HCT116 (cell line): ENCODE data around the gene RPS25. TPM values are rescaled to one million over a fixed set of nuclear protein-coding genes. Genes with fewer than 3 reads are reported as not detected.

Source experiments
- ATAC-seq: fragments of 200-7000 bp; cut with Tn5 transposase; 2 replicates; pipeline ENCODE4 v1.9.1; 2020; ENCODE audit warnings: mild to moderate bottlenecking, moderate library complexity
- BruUV-seq: library from RNA; stranded (reverse); fragments of 400-500 nt; replicated peaks from 2 replicates; lab custom pipeline; 2021; lab: Mats Ljungman, UMichigan
- CTCF ChIA-PET: fragments of 300-600 bp; sonication (Branson Sonifier 250); formaldehyde crosslinking; loops from one replicate; lab custom pipeline; 2021; ENCODE audit warnings: antibody characterized with exemption; lab: Charles Lee
- POLR2A ChIA-PET: fragments of 300-600, 350-600 bp; sonication (Branson Sonifier 250); formaldehyde crosslinking; loops from one replicate; lab custom pipeline; 2021; ENCODE audit warnings: antibody characterized with exemption; lab: Charles Lee
- RAD21 ChIA-PET, 2 experiments: fragments of 300-600 bp; sonication (Branson Sonifier 250); formaldehyde crosslinking; loops; one replicate each; lab custom pipeline; 2023; ENCODE audit warnings: low total read pairs in 2 of 2; ENCODE audit not compliant: uncharacterized antibody in 2 of 2, unreplicated experiment in 2 of 2, low non-redundant PET in 1 of 2; lab: Charles Lee
- DNase-seq: peaks from one replicate; pipeline ENCODE4 v3.0.0-alpha.2; 2010; ENCODE audit warnings: low read depth, low spot score
- H2AFZ ChIP-seq: fragments of 200-600 bp; shearing (Covaris generic), sonication (generic); 2 replicates; pipeline ENCODE4 v1.6.1; 2017; ENCODE audit warnings: low read depth, mixed run types, mixed read lengths, antibody characterized with exemption, low read length; ENCODE audit not compliant: poor library complexity, severe bottlenecking
- H3K27ac ChIP-seq: 2 replicates; pipeline ENCODE4 v1.5.1; 2012; ENCODE audit warnings: low read depth, low read length
- H3K27me3 ChIP-seq: fragments of 200-600 bp; sonication (generic); 2 replicates; pipeline ENCODE4 v1.6.1; 2016; ENCODE audit warnings: mixed run types, low read length, mixed read lengths; ENCODE audit not compliant: insufficient read depth
- H3K36me3 ChIP-seq, 2 experiments: fragments of 200-500 bp in 1 of 2; fragments of 200-600 bp in 1 of 2; sonication (Bioruptor generic) in 1 of 2; sonication (generic) in 1 of 2; 2 replicates each; pipeline versions ENCODE4 v1.5.1 to v1.6.1; 2014 to 2016; ENCODE audit warnings: low read length in 2 of 2, inconsistent platforms in 1 of 2, mixed read lengths in 1 of 2, mixed run types in 1 of 2; ENCODE audit not compliant: insufficient read depth in 2 of 2, control insufficient read depth in 1 of 2
- H3K4me1 ChIP-seq, 2 experiments: fragments of 200-600 bp in 1 of 2; sonication (generic) in 1 of 2; 2 replicates each; pipeline versions ENCODE4 v1.5.1 to v1.6.1; 2012 to 2017; ENCODE audit warnings: low read length in 2 of 2, inconsistent platforms in 1 of 2, mild to moderate bottlenecking in 1 of 2, mixed read lengths in 1 of 2, mixed run types in 1 of 2, moderate library complexity in 1 of 2; ENCODE audit not compliant: insufficient read depth in 2 of 2, control insufficient read depth in 1 of 2
- H3K4me2 ChIP-seq: fragments of 200-600 bp; sonication (generic); 2 replicates; pipeline ENCODE4 v1.6.1; 2017; ENCODE audit warnings: mixed run types, low read length, mixed read lengths
- H3K4me3 ChIP-seq, 2 experiments: fragments of 200-600 bp in 1 of 2; sonication (generic) in 1 of 2; replicated peaks in 1 of 2; 2 replicates each; pipeline ENCODE4 v1.5.1; 2011 to 2016; ENCODE audit warnings: low read length in 2 of 2, control low read depth in 1 of 2, low read depth in 1 of 2, mild to moderate bottlenecking in 1 of 2, mixed read lengths in 1 of 2, mixed run types in 1 of 2
- H3K79me2 ChIP-seq: fragments of 200-600 bp; sonication (generic); 2 replicates; pipeline ENCODE4 v1.6.1; 2017; ENCODE audit warnings: mild to moderate bottlenecking, mixed run types, low read length, moderate library complexity, mixed read lengths; ENCODE audit not compliant: insufficient read depth
- H3K9ac ChIP-seq: fragments of 200-600 bp; sonication (generic); 2 replicates; pipeline ENCODE4 v1.6.1; 2016; ENCODE audit warnings: low read length, mixed read lengths
- H3K9me2 ChIP-seq: fragments of 200-600 bp; sonication (generic), shearing (Covaris generic); 2 replicates; pipeline ENCODE4 v1.6.1; 2017; ENCODE audit warnings: mixed run types, mild to moderate bottlenecking, moderate library complexity; ENCODE audit not compliant: insufficient read depth
- H3K9me3 ChIP-seq, 2 experiments: fragments of 200-500 bp in 1 of 2; fragments of 200-600 bp in 1 of 2; sonication (Bioruptor generic) in 1 of 2; sonication (generic) in 1 of 2; 2 replicates each; pipeline ENCODE4 v1.6.1; 2014 to 2017; ENCODE audit warnings: low read length in 2 of 2, mixed read lengths in 2 of 2, inconsistent platforms in 1 of 2, low read depth in 1 of 2, mild to moderate bottlenecking in 1 of 2, mixed run types in 1 of 2, moderate library complexity in 1 of 2; ENCODE audit not compliant: control insufficient read depth in 1 of 2, insufficient read depth in 1 of 2
- H4K20me1 ChIP-seq: fragments of 200-600 bp; sonication (generic), shearing (Covaris generic); 2 replicates; pipeline ENCODE4 v1.6.1; 2017; ENCODE audit warnings: mixed run types, mild to moderate bottlenecking, moderate library complexity; ENCODE audit not compliant: insufficient read depth
- ATF3 ChIP-seq: IDR thresholded peaks from 2 replicates; pipeline ENCODE4 v1.6.1; 2012
- CBX3 ChIP-seq: IDR thresholded peaks from 2 replicates; pipeline ENCODE4 v1.6.1; 2012; ENCODE audit warnings: low read depth
- ELF1 ChIP-seq: IDR thresholded peaks from 2 replicates; pipeline ENCODE4 v1.6.1; 2012; ENCODE audit warnings: low read depth, borderline replicate concordance
- EZH2 ChIP-seq: fragments of 200-600 bp; sonication (generic); IDR thresholded peaks from 2 replicates; pipeline ENCODE4 v1.6.1; 2017; ENCODE audit warnings: antibody characterized with exemption, mixed run types
- POLR2A ChIP-seq: IDR thresholded peaks from 2 replicates; pipeline ENCODE4 v1.7.0; 2011; ENCODE audit warnings: borderline replicate concordance; ENCODE audit not compliant: insufficient read depth, insufficient read length; ENCODE audit errors: extremely low read depth
- POLR2AphosphoS5 ChIP-seq: IDR thresholded peaks from 2 replicates; pipeline ENCODE4 v1.6.1; 2011; ENCODE audit warnings: mild to moderate bottlenecking, low read depth, low read length, moderate library complexity
- ZBTB33 ChIP-seq: IDR thresholded peaks from 2 replicates; pipeline ENCODE4 v1.6.1; 2011; ENCODE audit warnings: mild to moderate bottlenecking, low read length, moderate library complexity; ENCODE audit not compliant: insufficient replicate concordance; ENCODE audit errors: extremely low read depth
- ZNF274 ChIP-seq: fragments of 200-500 bp; sonication (Bioruptor generic); IDR thresholded peaks from 2 replicates; pipeline ENCODE4 v1.6.1; 2014; ENCODE audit warnings: mild to moderate bottlenecking, low read depth, low read length, inconsistent platforms
- intact Hi-C: fragments of 100-400 bp; cut with micrococcal nuclease; formaldehyde crosslinking; loops from 2 replicates; pipeline ENCODE4 v1.10.0; 2022
- total RNA-seq: library from RNA; stranded (reverse); gene quantifications from one replicate; pipeline ENCODE4 v1.2.1, GENCODE V29; 2021; ENCODE audit not compliant: unreplicated experiment
- TF ChIP-seq, protein P1 (sequence below), 3 experiments: fragments of 200-600 bp in 1 of 3; sonication (generic) in 1 of 3; IDR thresholded peaks in 2 of 3; conservative IDR thresholded peaks in 1 of 3; 2 replicates each; pipeline ENCODE4 v1.5.1; 2012 to 2017; ENCODE audit warnings: low read depth in 2 of 3, low read length in 2 of 3, antibody characterized with exemption in 1 of 3, borderline replicate concordance in 1 of 3, control low read depth in 1 of 3, mild to moderate bottlenecking in 1 of 3, mixed read lengths in 1 of 3, mixed run types in 1 of 3, moderate library complexity in 1 of 3; ENCODE audit not compliant: insufficient read depth in 1 of 3
- TF ChIP-seq, protein P2 (sequence below): IDR thresholded peaks from 2 replicates; pipeline ENCODE4 v1.6.1; 2012; ENCODE audit warnings: low read depth

The RPS25 gene
- total RNA-seq, 1 experiment from 2014 or later: 1,404 TPM

DNA sequence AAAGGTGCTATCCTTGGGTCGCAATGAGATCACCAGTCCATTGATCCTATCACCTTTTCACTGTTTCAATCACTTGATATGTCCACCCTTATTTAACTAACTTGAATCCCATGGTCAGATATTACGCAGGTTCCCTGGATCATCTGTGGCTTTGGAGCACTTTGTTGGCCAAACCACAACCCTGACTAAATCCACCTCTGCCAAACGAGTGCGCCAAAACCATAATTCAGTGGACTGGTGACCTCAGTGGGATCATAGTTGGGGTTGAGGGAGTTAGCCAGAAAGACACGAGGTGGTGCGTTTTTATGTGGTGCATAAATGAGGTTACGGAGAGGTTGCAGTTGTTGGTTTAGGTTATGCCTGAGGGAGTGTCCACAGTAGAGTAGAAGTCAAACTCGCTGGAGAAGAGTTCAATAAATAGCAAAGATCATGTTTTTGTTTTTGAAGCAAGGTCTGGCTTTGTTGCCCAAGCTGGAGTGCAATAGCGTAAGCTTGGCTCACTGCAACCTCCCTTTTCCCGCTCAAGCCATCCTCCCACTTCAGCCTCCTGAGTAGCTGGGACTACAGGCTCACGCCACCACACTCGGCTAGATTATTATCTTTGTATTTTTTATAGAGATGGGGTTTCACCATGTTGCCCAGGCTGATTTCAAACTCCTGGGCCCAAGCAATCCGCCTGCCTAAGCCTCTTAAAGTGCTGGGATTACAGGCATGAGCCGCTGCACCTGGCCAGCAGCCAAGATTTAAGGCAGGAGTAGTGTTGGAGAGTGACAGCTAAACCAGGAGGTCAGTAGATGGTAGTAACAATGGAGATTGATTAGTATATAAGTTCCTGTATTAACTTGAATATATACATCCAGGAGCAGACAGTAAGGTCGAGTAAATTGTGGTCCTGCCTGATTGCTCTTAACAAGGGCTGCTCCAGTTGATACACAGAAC lies 42.1 kb downstream of the RPS25 start:
- intact Hi-C loops: no loop called here
- H2AFZ ChIP-seq: no peak overlapping the region
- no peaks in the 10 kb centered on the region for H3K79me2 ChIP-seq
- ChIA-PET CTCF (no interaction called here), RAD21 (no interaction called here), POLR2A (no interaction called here)
- TF ChIP-seq ATF3: no peak
- no peak overlapping the region for H3K4me2 ChIP-seq
- no peak overlapping the region for H3K4me3 ChIP-seq
- H3K4me1 ChIP-seq: no peaks in the 10 kb centered on the region
- no peak overlapping the region for H3K9ac ChIP-seq
- no peaks in the 10 kb centered on the region for H3K9me2 ChIP-seq
- H3K27me3 ChIP-seq: no peaks in the 10 kb centered on the region
- no peaks in the 10 kb centered on the region for H4K20me1 ChIP-seq
- no peaks in the 10 kb centered on the region for H3K9me3 ChIP-seq
- no peak overlapping the region for H3K27ac ChIP-seq
- DNase-seq: no peak
- no TSS peak for BruUV-seq
- ATAC-seq: no peak
- no peaks in the 10 kb centered on the region for H3K36me3 ChIP-seq

DNA sequence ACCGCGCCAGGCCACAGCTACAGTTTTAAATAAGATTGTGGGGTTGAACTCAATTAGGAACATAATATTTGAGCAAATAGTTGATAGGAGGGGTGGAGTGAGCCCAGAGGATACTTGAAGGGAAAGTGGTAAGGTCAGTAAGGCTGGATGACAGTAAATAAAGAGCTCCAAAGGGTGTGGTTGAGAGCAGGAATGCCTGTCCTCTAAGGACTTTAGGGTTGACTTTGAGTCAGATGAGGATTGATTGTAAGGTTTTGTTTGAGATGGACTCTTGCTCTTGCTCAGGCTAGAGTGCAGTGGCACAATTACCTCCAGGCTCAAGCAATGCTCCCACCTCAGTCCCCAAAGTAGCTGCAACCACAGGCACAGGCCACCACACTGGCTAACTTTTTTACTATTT lies 44.2 kb downstream of the RPS25 start:
- RAD21 ChIA-PET: no interaction called here
- no peaks in the 10 kb centered on the region for H3K9me2 ChIP-seq
- H3K4me1 ChIP-seq: no peaks in the 10 kb centered on the region
- H3K27me3 ChIP-seq: no peaks in the 10 kb centered on the region
- no peak overlapping the region for H3K9ac ChIP-seq
- TF ChIP-seq EZH2 (no peak), ZNF274 (no peak), CBX3 (no peak), POLR2A (no peak), POLR2AphosphoS5 (no peak), ZBTB33 (no peak), ELF1 (no peak)
- TF ChIP-seq, protein P1, sequence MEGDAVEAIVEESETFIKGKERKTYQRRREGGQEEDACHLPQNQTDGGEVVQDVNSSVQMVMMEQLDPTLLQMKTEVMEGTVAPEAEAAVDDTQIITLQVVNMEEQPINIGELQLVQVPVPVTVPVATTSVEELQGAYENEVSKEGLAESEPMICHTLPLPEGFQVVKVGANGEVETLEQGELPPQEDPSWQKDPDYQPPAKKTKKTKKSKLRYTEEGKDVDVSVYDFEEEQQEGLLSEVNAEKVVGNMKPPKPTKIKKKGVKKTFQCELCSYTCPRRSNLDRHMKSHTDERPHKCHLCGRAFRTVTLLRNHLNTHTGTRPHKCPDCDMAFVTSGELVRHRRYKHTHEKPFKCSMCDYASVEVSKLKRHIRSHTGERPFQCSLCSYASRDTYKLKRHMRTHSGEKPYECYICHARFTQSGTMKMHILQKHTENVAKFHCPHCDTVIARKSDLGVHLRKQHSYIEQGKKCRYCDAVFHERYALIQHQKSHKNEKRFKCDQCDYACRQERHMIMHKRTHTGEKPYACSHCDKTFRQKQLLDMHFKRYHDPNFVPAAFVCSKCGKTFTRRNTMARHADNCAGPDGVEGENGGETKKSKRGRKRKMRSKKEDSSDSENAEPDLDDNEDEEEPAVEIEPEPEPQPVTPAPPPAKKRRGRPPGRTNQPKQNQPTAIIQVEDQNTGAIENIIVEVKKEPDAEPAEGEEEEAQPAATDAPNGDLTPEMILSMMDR (IDR thresholded peaks at IDR 0.05 in 2 of 3, conservative IDR thresholded peaks at IDR 0.05 in 1 of 3; ENCODE audit: borderline replicate concordance in 1 of 3, insufficient read depth in 1 of 3, low read depth in 2 of 3, low read length in 2 of 3): no peak
- TF ChIP-seq, protein P2, sequence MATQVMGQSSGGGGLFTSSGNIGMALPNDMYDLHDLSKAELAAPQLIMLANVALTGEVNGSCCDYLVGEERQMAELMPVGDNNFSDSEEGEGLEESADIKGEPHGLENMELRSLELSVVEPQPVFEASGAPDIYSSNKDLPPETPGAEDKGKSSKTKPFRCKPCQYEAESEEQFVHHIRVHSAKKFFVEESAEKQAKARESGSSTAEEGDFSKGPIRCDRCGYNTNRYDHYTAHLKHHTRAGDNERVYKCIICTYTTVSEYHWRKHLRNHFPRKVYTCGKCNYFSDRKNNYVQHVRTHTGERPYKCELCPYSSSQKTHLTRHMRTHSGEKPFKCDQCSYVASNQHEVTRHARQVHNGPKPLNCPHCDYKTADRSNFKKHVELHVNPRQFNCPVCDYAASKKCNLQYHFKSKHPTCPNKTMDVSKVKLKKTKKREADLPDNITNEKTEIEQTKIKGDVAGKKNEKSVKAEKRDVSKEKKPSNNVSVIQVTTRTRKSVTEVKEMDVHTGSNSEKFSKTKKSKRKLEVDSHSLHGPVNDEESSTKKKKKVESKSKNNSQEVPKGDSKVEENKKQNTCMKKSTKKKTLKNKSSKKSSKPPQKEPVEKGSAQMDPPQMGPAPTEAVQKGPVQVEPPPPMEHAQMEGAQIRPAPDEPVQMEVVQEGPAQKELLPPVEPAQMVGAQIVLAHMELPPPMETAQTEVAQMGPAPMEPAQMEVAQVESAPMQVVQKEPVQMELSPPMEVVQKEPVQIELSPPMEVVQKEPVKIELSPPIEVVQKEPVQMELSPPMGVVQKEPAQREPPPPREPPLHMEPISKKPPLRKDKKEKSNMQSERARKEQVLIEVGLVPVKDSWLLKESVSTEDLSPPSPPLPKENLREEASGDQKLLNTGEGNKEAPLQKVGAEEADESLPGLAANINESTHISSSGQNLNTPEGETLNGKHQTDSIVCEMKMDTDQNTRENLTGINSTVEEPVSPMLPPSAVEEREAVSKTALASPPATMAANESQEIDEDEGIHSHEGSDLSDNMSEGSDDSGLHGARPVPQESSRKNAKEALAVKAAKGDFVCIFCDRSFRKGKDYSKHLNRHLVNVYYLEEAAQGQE: no peak
- ATAC-seq (no peak), DNase-seq (no peak)
- H3K4me2 ChIP-seq: no peak overlapping the region
- H3K27ac ChIP-seq: no peak overlapping the region
- POLR2A ChIA-PET: no interaction called here
- intact Hi-C loops: no loop called here
- no peak overlapping the region for H2AFZ ChIP-seq
- no peaks in the 10 kb centered on the region for H3K36me3 ChIP-seq
- CTCF ChIA-PET: no interaction called here
- no TSS peak for BruUV-seq
- H3K79me2 ChIP-seq: no peaks in the 10 kb centered on the region
- H3K4me3 ChIP-seq: no peak overlapping the region
- H3K9me3 ChIP-seq: no peaks in the 10 kb centered on the region
- no peaks in the 10 kb centered on the region for H4K20me1 ChIP-seq
